ENCODE results near the gene COMT.
A peak's percentile ranks its signal among the peaks of the same experiment; 100 is the strongest.

The COMT gene

DNA sequence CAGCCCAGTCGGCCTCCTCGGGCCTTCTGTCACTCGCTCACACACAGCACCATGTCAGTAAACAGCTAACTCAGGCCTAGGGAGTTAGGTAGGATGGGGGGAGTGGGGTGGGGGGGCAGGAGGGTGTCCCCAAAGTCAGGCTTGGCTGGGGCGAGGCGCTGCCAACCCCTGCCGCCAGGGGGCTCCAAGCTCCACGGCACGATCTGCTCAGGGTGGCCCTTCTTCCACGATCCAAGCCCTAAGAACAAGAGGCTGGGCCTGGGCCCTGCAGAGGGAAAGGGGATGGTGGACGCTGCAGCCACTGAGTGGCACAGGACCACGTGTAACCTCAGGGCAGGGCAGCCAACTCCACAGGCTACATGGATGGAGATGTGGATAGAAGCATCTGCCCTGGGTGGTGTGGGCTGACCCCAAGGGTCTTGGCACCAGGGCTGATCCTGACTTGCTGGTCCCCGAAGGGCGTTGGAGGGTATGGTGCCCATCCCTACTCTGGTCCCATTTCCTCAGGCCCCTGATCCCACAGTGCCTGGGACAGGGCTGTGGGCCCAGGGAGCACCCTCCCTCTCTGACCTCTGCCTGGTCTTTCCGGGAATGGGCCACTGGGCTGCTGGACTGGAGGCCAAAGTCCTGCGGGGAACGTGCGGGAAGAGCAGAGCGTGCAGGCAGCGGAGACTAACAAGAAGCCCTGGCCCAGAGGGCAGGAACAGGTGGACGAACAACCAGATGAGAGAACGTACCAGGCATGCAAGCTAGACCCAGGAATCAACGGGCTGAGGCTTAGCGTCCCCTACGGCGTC lies 29.1 kb downstream of the COMT start:
- DNase-seq = peak; percentile 13

DNA sequence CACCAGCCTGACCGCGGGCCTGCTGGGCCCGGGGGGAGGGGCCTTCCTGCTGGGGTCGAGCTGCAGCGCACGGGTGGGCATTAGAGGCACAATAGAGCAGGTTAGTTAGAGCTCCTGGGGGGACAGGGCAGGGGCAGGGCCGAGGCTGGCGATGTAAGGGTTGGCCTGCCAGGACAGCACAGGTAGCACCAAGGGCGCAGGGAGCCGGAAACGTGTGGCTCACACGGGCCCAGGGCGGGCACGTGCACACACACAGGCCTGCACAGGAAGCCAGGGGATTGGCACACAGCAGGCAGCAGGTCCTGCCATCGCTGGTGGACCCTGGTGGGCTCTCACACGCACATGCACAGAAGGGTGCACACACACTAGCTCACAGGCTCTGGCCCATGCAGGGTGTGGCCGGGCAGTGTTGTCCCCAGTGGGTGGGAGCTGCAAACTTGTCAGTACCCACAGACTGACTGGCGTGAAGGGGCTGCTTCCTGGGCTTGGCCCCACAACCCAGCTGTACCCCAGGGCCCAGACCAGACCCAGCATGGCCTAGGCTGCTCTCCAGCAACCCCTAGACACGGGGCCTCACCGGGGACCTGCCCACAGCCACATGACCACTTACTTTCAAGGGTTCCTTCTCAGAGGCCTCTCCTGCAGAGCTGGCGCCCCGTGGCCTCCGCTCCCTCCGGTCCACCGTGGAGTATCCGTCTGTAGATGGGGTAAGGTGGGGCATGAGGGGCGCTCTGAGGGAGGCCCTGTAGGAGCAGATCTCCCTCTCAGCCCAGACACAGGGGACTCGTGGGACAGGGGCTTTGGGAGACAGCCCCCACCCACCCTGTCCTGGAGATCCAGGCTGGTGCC lies 29.9 kb downstream of the COMT start:
- no peak for DNase-seq

DNA sequence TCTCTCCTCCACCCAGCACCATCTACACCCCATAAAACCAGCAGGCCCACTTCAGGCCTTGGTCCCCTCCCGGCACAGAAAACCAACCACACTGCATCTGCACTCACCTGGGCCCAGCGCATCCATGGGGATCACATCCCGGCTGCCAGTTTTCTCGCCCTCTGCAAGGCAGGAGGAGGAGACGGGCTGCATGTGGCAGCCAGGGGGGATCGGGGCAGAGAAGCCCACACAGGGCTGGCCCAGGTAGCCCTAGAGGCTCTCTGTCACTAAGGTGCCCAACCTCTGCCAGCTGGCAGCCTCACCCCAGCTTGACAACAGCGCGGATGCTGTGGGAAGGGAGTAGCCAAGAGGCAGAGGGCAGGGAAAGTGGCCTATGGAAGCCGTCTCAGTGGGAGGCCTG lies 30.7 kb downstream of the COMT start:
- no peak for DNase-seq

DNA sequence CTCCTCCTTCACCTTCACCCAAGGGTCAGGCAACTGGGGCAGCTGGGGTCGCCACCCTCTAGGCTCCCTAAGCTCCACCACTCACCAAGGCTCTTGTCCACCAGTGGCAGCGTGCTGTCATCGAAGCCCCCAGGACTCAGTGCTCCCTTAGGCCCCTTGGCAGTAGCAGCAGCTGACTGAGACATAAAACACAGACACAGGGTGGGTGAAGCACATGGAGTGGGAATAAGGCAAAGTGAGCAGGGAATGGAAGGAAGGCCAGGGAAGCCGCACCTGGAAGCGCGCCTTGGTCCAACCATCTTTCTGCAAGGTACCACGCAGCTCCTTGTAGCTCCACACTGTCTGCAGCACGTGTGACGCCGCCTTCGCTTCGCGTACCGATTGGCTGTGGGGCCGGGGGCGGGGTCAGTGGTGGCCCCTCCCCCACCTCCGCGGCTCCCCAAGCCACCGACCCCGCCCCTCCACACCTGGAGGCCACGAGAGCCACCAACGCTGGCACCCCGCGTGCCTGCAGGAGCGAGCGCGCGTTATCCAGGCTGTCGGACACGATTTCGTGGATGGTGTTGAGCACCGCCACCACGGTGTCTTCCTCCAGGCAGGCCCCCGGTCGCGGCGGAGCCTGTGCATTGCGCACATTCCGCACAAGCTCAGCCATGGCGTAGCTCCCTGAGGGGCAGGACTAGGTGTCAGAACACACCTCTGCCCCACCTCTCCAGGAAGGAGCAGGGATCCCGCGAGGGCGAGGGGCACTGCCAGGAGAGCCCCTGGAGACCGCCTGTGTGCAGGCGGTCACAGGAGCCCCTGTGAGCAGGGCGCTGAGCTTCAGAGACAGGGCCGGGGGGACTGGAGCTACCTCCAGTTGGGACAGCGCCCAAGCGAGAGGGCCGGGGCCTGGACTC lies 31.3 kb downstream of the COMT start:
- no peak for DNase-seq

DNA sequence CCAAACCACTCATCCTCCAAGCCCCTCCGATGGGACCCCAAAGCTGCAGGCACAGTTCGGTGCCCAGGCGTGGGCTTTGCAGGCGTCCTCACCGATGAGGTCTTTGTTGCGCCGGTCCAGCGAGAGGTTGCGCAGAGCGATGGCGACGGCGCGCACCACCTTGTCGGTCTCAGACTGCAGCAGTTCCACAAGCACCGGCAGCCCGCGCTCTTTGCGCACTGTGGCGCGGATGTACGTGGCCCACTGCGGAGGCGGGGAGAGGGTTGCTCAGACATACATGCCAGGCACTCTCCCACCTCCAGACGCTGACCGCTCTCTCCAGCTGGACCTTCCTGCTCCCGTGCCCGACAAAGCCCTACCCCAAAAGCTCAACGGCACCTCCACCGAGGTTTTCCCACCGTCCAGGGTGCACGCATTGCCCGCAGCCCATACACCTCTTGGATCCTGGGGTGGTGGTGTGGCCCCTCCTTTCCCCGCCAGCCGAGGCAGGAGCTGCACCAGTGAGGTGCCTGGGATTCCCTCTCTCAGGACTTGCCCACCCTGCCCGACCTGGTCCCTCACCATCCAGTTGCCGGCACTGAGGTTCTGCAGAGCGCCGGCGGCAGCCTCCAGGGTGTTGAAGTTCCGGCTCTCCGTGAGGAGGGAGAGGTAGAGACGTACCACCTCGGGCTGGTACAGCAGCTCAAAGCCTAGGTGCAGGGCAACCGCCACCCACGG lies 32.1 kb downstream of the COMT start:
- DNase-seq = no peak

DNA sequence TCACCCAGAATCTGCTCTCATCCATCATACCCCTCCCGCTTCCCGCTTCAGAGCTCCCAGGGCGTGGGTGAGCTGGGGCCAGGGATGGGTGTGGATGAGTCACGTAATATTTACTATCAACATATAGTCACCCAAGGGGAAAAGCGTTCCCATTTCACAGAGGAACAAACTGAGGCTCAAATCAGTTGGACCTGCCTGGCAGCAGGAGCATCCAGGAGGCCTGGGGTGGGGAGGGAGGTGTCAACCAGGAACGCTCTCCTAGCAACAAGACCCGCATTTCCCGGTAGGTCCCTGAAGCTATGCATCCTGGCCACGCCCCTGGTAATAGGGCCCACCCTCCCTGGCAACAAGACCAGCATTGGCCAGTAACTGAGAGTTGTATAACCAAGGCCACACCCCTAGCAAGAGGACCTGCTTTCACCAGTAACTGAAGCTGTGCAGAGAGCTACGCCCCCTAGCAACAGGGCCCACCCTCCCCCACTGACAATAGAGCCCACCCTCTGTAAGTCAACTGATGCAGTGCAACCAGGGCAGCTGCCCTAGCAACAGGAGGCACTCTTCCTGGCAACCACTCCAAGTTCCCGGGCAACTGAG lies 32.8 kb downstream of the COMT start:
- DNase-seq = no peak

DNA sequence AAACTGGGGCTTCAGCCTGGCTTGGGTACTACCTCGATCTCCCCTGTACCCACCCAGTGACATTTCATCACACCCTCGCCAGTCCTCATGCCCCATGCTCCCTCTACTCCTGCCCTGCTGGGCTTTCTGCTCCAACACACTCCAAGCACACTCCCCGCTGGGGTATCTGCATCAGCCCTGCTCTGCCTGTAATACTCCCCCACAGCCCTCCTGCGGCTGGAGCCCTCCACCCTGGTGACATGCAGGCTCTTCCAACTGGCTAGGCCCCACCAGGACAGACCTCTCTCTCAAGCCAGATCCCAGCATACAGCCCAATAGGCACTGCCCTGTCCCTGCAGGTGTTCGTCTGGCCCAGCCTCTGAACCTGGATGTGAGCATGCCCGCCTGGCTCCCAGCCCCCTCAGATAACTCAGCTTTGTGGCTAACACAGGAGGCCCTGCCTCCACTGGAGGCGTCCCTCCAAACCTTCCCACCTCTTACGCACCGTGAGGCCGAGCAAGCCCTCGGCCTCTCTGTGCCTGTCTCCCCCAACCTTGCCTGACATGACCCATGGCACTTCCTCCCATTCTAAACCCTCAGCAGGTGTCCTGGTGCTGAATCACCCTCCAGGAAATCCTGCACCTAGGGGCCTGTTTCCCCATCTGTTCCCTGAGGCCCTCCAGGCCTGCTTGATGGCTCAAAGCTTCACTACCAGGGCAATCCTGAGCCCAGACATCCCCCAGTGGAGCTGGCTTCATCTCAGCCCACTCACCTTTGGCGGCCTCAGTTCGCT lies 33.5 kb downstream of the COMT start:
- DNase-seq = no peak

DNA sequence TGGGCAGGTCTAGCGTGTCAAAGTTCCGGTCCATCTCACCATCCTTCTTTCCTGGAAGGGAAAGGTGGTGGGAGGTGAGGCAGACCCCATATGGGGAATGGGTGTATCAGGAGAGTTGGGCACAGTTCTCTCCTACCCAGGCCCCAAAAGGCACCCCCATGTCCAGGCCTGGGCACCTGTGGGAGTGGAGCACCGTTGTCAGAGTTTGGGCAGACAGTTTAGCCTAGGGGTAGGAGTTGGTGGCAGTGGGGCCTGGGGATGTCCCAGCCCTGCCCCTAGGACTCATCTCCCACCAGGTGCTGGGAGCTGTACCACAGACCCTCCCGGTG lies 34.1 kb downstream of the COMT start:
- no peak for DNase-seq

DNA sequence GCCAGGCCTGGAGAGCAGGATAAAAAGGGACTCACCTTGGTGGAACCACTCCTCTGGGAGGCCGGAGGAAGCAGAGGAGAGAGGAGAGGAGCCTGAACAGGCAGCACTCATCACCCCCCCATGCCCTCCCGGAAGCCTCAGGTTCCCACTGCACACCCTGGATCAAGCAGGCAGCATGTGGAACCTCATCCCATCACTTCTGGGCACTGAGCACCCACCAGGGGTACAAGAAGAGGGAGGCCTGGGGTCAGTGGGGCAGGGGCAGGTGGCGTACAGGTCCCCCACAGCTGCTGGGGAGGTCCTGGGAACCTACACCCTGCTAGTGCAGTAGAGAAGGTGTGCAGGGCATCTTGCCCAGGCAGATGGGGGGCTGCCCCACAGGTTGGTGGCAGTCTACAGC lies 35.1 kb downstream of the COMT start:
- DNase-seq = no peak

DNA sequence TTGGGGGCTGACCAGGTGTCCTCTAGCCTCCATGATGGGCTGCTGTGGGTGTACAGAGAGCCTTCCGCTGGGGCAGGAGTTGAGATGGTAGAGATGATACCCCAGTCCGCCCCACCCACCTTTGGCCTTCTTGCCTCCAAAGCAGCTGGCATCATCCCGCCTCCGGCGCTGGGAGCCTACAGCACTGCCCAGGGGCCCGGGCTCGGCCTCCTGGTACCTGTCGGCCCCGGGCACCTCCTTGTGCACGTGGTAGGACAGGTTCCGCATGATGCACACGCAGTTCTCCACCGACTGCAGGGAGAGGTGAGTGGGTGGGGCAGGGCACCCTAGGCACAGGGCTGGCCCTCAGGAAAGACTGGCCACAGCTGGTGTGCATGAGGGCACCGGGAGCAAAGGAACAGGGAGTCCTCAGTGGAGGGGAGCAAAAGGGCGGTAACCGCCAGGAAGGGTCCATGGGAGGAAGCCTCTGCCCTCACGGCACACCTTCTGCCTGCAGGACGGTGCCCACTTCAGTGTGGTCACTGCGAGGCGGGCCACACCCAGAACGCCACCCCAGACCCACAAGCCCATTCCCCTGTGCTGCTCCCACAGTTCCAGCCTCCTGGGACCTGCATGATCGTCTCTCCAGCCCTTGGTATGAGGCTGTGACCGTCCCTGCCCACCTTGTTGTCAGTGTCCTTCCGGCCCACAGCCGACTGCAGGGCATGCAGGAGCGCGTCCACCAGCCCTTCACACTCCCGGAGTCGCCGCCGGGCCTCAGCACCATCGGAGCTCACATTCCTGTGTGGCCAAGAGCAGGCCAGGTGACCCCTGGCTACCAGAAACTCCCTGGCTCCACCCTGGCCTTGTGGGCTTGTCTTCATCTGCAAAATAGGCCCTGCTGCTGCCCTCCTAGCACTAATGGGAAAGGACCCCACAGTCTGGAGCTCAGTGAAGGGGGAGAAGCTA lies 36.0 kb downstream of the COMT start:
- DNase-seq = no peak

DNA sequence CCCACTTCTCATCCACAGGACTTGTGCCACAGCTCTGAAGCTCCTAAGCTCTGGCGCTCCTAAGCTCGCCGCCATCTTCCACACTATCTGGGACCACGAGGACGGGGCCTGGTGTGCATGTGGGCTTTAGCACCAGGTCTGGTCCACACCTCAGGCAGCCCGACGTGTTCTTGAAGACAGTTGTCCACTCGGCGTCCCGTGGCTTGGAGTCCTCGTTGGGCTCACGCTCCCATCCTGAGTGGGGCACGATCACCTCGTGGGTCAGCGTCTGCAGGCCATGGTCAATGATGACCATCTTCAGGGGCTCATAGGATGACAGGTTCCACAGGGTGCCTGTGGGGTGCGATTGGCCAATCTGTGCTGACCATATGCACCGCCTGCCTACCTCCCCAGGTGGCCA lies 37.2 kb downstream of the COMT start:
- no peak for DNase-seq

DNA sequence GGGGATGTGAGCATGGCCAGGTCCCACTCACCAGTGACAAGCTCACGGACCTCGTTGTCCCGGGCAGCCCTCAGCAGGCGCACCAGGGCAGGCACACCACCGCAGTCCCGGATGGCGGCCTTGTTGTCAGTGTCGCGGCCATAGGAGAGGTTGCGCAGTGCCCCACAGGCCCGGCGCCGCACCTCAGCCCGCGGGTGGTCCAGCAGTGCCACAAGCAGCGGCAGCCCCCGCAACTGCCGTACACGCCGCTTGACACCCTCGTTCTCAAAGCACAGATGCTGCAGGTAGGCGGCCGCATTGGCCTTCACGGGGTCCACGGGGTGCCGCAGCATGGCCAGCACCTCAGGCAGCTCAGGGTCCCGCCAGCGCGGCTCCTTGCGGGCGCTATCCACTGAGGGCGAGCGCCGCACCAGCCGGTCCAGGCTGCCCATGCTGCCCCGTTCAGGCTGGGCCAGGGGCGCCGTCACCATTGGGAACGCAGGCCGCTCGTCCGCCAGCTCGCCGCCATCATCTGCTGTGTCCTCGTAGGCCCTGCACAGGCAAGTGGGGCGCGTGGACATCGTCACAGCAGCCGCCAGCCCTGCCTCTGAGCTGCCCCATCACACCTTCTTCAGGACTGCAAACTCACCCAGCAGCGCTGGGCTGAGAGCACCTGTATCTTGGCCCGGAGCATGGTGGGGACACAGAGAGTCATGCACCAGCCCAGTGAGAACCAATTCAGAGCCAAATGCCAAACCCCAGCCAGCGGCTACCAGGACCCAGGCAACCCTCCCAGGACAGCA lies 38.3 kb downstream of the COMT start:
- DNase-seq = no peak

DNA sequence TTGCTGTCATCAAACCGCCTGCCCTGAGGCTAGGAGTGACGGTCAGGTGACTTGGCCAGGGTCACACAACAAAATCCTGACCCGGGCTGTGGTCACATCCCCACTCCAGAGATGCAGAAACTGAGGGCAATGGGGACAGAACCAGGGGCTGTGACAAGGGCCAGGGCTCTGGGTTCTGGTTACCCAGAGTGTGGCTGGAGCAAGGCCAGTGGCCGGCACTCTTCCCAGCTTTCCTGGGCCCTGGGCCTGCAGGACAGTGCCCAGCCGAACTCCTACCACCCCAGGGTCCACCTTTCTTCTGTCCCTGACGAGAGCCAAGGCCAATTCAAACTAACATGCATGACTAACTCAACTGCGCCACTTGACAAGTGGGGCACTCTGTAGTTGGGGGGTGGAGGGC lies 39.2 kb downstream of the COMT start:
- DNase-seq = no peak

DNA sequence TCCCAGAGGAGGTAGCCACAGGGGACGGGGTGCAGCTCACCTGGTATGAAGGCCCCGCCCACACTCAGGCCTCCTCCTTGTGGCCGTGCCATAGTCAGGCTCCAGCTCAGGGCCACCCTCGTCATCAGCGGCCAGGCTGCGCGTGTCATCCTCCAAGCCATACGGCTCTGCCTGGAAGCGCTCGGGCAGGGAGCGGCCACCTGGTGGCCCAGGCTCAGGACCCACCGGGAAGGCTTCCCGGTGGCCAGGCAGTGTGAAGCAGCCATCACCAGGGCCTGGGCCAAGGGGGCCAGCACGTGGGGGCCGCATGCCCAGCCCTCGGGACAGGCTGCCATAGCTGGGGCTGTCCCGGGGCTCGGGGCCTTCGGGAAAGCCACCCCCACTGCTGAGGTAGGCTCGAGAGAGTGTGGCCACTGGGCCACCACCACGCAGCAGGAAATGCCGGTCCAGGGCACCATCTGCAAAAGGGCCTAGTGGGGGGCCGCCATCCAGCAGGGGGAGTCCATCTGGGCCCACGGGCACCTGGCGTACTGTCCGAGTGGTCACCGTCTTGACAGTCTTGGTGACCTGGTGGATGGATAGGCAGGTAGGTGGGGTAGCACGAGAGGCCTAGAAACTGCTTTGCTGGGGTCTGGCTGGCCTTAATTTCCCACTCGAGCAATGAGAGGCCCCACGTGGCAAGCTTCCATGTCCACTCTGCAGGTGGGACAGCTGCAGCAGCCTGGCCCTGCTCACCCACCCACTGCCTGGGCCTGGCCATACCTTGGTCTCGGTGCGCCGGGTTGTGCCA lies 39.8 kb downstream of the COMT start:
- no peak for DNase-seq

DNA sequence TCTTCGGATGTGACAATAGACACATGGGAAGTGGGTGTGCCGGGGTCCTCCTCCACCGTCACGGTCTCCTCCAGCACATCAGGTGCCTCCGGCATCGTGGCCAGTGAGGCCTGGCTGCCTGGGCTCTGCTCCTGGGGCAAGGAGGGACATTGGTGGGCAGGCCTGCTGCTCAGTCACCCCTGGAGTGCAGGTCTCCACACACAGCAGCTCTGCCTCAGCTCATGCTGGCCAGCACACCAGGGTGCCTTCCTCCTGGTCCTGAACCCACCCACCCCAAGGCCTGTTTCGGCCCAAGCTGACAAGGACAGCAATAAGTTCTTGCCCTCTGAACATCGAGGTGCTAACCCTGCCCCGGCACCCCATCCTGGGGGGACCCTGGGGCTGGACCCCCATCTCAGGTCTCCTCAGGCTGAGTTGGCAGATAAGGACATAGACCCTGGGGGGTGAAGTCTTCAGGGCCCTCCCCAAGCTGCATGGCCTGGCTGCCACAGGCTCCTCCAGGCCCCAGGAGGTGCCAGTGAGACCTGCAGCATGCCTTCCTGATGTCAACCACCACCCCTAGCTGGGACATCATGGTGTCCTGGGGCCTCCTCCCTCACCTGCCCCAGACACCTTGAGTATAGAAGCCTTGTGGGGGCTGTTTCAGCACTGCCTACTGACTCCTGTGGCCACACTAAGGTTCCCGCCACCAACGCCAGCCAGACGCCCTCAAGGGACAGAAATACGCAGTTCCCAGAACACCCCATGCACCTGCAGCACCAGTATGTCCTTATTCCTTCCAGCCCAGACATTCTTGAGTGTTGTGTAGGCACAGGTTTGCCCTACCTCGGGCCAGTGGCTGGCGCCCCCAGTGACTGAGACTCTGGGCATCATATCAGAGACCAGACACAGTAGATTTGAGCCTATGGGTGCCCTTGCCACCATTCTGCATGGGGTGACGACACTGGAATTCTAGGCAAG lies 40.7 kb downstream of the COMT start:
- DNase-seq = no peak

DNA sequence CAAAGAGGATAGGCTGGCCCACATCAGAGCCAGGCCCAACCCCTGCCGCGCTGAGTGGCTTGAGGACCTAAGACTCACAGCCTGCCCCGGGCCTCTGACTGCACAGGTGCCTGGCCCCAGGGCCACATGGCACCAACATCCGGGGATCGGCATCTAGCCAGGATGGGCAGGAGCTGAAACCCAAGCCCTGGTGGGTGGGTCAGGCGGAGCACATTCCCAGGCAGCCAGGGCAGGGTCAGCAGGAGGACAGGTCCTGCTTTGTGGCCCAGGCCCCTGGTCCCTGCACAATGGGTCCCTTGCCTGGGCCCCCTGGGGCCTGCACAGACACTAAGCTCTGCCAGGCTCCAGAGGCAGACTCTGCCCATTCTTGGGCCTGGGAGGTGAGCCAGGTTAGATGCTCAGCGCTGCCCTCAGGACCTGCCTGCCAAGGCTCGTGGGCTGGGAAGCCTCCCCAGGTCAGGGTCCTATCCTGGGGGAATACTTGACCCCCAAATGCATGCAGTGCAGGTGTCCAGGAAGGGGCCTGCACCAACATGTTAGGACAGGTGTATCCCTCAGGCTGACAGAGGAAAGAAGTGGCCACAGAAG lies 41.5 kb downstream of the COMT start:
- no peak for DNase-seq

DNA sequence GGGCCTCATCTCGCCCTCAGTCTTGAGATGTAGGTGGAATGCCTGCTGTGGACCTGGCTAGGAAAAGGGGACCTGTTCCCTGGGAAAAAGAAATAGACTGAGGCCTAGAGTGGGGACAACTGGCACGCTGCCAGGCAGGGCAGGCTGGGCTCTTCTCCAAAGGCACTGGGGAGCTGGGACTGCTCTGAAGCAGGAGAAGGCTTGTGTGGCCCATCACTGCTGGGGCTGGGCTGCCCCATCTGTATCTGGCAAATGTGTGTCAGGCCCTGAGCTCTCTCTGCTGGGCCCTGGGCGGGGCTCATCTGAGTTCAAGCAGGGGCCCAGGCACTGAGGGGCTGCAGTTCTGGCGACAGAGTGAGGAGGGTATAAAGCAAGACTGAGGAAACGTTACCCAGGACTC lies 42.2 kb downstream of the COMT start:
- DNase-seq = no peak

All from NCI-H1105 (cell line).